Right lobe of liver (tissue), 6 donors: ENCODE results near the gene ADIRF. TPM values are rescaled to one million over a fixed set of nuclear protein-coding genes. Genes with fewer than 3 reads are reported as not detected.
"Not testable (repeated sequence)": the region's sequence is repeated elsewhere in the genome, so short reads cannot be mapped to it uniquely, and the experiment has no call there.

Experiments
- ATAC-seq, 4 donors: fragments of 200-7000 bp; cut with Tn5 transposase; one replicate each; pipeline ENCODE4 v1.9.1; 2020; ENCODE audit warnings: mild to moderate bottlenecking in 4 of 4, moderate library complexity in 4 of 4
- DNase-seq, 3 donors: peaks; one replicate each; pipeline ENCODE4 v3.0.0-alpha.2; 2020
- H3K27ac ChIP-seq, 3 donors: fragments of 200-600 bp; one replicate each; pipeline ENCODE4 v1.8.0; 2022
- H3K27me3 ChIP-seq, 2 donors: fragments of 200-600 bp; one replicate each; pipeline ENCODE4 v1.8.0; 2022
- H3K36me3 ChIP-seq, 4 donors: fragments of 200-600 bp; sonication (generic) in 1 of 4; one replicate each; pipeline versions ENCODE4 v1.5.1 to v1.8.0; 2017 to 2022; ENCODE audit warnings: control low read depth in 1 of 4
- H3K4me1 ChIP-seq, 4 donors: fragments of 200-600 bp; sonication (generic) in 1 of 4; one replicate each; pipeline versions ENCODE4 v1.5.1 to v1.8.0; 2017 to 2022; ENCODE audit warnings: control low read depth in 1 of 4
- H3K4me3 ChIP-seq, 3 donors: fragments of 200-600 bp; one replicate each; pipeline ENCODE4 v1.8.0; 2022
- H3K9me3 ChIP-seq, 4 donors: fragments of 200-600 bp; sonication (generic) in 1 of 4; one replicate each; pipeline versions ENCODE4 v1.5.1 to v1.8.0; 2017 to 2022; ENCODE audit warnings: control low read depth in 1 of 4
- POLR2A ChIP-seq: fragments of 450-650 bp; IDR thresholded peaks from one replicate; pipeline ENCODE4 v1.6.1; 2017; ENCODE audit warnings: antibody characterized with exemption, mild to moderate bottlenecking
- WGBS: methylation state at CpG from one replicate; pipeline ENCODE4 v1.1.6; 2018; ENCODE audit warnings: low coverage, low lambda C conversion rate; ENCODE audit not compliant: insufficient coverage; ENCODE audit errors: missing lambda C conversion rate; 5-methylcytosine and 5-hydroxymethylcytosine counted together
- intact Hi-C, 2 donors: fragments of 100-400 bp; cut with DNase I; formaldehyde crosslinking; loops; one replicate each; pipeline versions ENCODE4 v1.11.2 to v1.14.1; 2022
- total RNA-seq, 6 experiments: library from RNA; depleted of rRNA in 2 of 6; stranded (reverse); fragments of >200 nt in 2 of 6; fragmentation: NEBNext Ultra II Directional in 3 of 6; extraction: Animal tissue kit (Norgen Biotek cat#: 25700) in 3 of 6; gene quantifications; one replicate each; pipeline versions ENCODE4 v1.1.0 to v1.2.4, GENCODE V29; 2016 to 2023
- TF ChIP-seq, protein P1 (sequence below), 4 donors: fragments of 200-600 bp in 3 of 4; fragments of 450-650 bp in 1 of 4; IDR thresholded peaks; one replicate each; pipeline versions ENCODE4 v1.5.1 to v1.8.0; 2016 to 2022; ENCODE audit warnings: antibody characterized with exemption in 4 of 4, mild to moderate bottlenecking in 2 of 4
- donor health status: DM: no; HTN: yes; CAD: no.
- donor health status: DM: no; HTN: no; CAD: no.
- donor health status: DM: no; HTN: no; CAD: no.
- donor health status: DM: no; HTN: yes; CAD: no.
- donor health status: DM: no; HTN: yes; CAD: no.

ADIRF gene
- total RNA-seq, 6 experiments from 2014 or later: 11.1 to 77.6 (median 28.6) TPM

DNA sequence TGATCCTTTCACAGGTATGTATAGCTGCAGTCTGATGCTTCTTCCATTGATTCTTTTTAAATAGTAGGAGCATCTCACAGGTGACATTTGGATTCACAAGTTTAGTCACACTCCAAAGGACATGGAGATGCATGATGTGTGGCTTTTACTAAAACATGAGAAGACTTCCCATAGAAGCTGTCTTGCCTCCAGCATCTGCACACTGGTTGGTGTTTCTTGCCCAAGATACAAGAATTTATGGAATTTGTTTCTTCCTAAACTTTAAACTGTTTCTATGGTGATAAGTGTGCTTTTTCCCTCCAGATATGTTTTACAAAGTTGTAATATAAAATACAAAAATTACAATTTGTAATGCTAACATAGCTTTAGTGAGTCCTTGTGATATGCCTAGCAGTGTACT, 24.2 kb downstream of the ADIRF start:
- Histone ChIP-seq H3K4me3 (no peak overlapping the region), H3K27me3 (no peaks in the 10 kb centered on the region), H3K4me1 (no peaks in the 10 kb centered on the region), H3K27ac (no peak overlapping the region), H3K36me3 (no peaks in the 10 kb centered on the region), H3K9me3 (no peaks in the 10 kb centered on the region)
- TF ChIP-seq, protein P1, sequence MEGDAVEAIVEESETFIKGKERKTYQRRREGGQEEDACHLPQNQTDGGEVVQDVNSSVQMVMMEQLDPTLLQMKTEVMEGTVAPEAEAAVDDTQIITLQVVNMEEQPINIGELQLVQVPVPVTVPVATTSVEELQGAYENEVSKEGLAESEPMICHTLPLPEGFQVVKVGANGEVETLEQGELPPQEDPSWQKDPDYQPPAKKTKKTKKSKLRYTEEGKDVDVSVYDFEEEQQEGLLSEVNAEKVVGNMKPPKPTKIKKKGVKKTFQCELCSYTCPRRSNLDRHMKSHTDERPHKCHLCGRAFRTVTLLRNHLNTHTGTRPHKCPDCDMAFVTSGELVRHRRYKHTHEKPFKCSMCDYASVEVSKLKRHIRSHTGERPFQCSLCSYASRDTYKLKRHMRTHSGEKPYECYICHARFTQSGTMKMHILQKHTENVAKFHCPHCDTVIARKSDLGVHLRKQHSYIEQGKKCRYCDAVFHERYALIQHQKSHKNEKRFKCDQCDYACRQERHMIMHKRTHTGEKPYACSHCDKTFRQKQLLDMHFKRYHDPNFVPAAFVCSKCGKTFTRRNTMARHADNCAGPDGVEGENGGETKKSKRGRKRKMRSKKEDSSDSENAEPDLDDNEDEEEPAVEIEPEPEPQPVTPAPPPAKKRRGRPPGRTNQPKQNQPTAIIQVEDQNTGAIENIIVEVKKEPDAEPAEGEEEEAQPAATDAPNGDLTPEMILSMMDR (IDR thresholded peaks at IDR 0.05): no peak
- TF ChIP-seq POLR2A: no peak
- no peak for DNase-seq
- intact Hi-C loops: no loop called here
- no peak for ATAC-seq

- DNase-seq (no peak), ATAC-seq (no peak)
- Histone ChIP-seq H3K9me3 (no peaks in the 10 kb centered on the region), H3K4me1 (no peaks in the 10 kb centered on the region), H3K4me3 (no peak overlapping the region), H3K27me3 (no peaks in the 10 kb centered on the region), H3K36me3 (no peaks in the 10 kb centered on the region), H3K27ac (no peak overlapping the region)
- 61% methylated on average over 2 of the region's 2 CpGs for WGBS
- TF ChIP-seq, protein P1 (IDR thresholded peaks at IDR 0.05): no peak
- TF ChIP-seq POLR2A: no peak
- intact Hi-C loops: no loop called here
Measured at GRCh38 chr10:86992929-86993328, 24.6 kb downstream of the ADIRF start.

GRCh38 chr10:86999802-87000403, 31.6 kb downstream of the ADIRF start:
- H3K27ac ChIP-seq, H3K9me3 ChIP-seq, intact Hi-C loops, H3K4me3 ChIP-seq, H3K27me3 ChIP-seq, DNase-seq, H3K4me1 ChIP-seq, H3K36me3 ChIP-seq: not testable (repeated sequence)
- ATAC-seq: peak in 1 of 4 donors; percentile 25
- 76% methylated on average over 6 of the region's 6 CpGs for WGBS

DNA sequence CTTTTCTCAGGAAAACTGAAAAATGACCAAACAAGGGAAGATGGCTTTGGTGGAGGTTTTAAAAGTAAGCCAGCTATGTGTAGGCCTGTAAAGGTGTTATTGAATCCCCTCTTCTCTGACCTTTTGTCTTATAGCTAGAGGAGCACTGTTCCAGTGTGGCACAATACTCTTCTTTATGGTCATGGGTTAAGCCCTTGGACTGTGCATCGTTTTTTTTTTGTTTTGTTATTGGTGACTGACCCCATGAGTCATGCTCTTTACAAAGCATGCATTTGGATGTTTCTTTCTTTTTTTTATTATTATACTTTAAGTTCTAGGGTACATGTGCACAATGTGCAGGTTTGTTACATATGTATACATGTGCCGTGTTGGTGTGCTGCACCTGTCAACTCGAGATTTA, 32.2 kb downstream of the ADIRF start:
- TF ChIP-seq POLR2A: no peak
- TF ChIP-seq, protein P1 (IDR thresholded peaks at IDR 0.05): no peak
- H3K9me3 ChIP-seq: no peaks in the 10 kb centered on the region
- intact Hi-C loops: no loop called here
- H3K36me3 ChIP-seq: no peaks in the 10 kb centered on the region
- H3K27me3 ChIP-seq: no peaks in the 10 kb centered on the region
- no peaks in the 10 kb centered on the region for H3K4me1 ChIP-seq
- WGBS: 64% methylated on average over 3 of the region's 3 CpGs
- H3K4me3 ChIP-seq: no peak overlapping the region
- H3K27ac ChIP-seq: no peak overlapping the region
- DNase-seq (no peak), ATAC-seq (no peak)

GRCh38 chr10:87007124-87007523, 38.8 kb downstream of the ADIRF start:
- DNase-seq, H3K4me3 ChIP-seq, ATAC-seq, H3K9me3 ChIP-seq, H3K27ac ChIP-seq, H3K27me3 ChIP-seq, H3K4me1 ChIP-seq, intact Hi-C loops, H3K36me3 ChIP-seq: not testable (repeated sequence)
- 20% methylated on average over 1 of the region's 1 CpG for WGBS

DNA sequence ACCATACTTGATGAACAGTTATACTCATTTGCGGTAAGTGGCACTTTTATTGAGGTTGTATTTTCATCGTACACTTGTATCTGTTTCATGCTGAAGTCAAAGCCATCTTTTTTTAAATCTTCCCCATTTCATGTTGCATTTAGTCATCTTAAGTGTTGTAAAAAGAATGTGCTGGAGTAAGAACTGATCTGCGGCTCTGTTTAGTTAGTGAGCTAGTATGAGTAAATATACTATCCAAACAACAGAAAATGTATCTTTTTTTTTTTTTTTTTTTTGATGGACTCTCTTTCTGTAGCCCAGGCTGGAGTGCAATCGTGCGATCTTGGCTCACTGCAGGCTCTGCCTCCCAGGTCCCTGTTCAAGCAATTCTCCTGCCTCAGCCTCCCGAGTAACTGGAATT, 39.4 kb downstream of the ADIRF start:
- H3K4me1 ChIP-seq, H3K36me3 ChIP-seq, ATAC-seq, DNase-seq, H3K9me3 ChIP-seq, H3K4me3 ChIP-seq, H3K27ac ChIP-seq, intact Hi-C loops, H3K27me3 ChIP-seq: not testable (repeated sequence)
- 80% methylated on average over 6 of the region's 6 CpGs for WGBS

GRCh38 chr10:87008303-87008702, 40.0 kb downstream of the ADIRF start:
- WGBS: 92% methylated on average over 7 of the region's 7 CpGs
- H3K9me3 ChIP-seq, H3K27ac ChIP-seq, ATAC-seq, H3K36me3 ChIP-seq, H3K4me1 ChIP-seq, H3K4me3 ChIP-seq, intact Hi-C loops, H3K27me3 ChIP-seq, DNase-seq: not testable (repeated sequence)

GRCh38 chr10:87009134-87009696, 40.9 kb downstream of the ADIRF start:
- not testable (repeated sequence) for DNase-seq

DNA sequence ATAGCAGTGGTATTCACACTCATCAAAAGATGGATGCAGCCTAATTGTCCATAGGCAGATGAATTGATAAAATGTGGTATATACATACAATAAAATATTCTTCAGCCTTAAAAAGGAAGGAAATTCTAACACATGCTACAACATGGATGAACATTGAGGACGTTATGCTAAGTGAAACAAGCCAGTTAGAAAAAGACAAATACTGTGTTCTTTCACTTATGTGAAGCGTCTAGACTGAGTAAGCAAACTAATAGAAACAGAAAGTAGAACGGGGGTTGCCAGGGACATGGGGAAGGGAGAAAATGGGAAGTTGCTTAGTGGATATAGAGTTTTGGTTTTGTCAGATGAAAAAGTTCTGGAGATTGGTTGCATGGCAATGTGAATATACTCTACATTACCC, 45.2 kb downstream of the ADIRF start:
- DNase-seq, intact Hi-C loops, H3K27me3 ChIP-seq, H3K4me1 ChIP-seq, ATAC-seq, H3K4me3 ChIP-seq, H3K36me3 ChIP-seq, H3K9me3 ChIP-seq, H3K27ac ChIP-seq: not testable (repeated sequence)
- 14% methylated on average over 3 of the region's 3 CpGs for WGBS

More at GRCh38 chr10:87009134-87009696, 40.9 kb downstream of the ADIRF start:
- 73% methylated on average over 2 of the region's 18 CpGs for WGBS
- H3K27me3 ChIP-seq, H3K27ac ChIP-seq, ATAC-seq, H3K36me3 ChIP-seq, H3K9me3 ChIP-seq, H3K4me3 ChIP-seq, intact Hi-C loops, H3K4me1 ChIP-seq: not testable (repeated sequence)
